Suprapubic skin (tissue), 4 donors: Measurements from ENCODE around the gene DLL4.

Source experiments
- CTCF ChIP-seq, 2 donors: fragments of 200-600 bp in 1 of 2; fragments of 450-650 bp in 1 of 2; sonication (generic) in 1 of 2; IDR thresholded peaks; one replicate each; pipeline ENCODE4 v1.5.1; 2016 to 2019; ENCODE audit warnings: antibody characterized with exemption in 2 of 2, mild to moderate bottlenecking in 1 of 2, moderate library complexity in 1 of 2
- EP300 ChIP-seq: sonication (generic); formaldehyde crosslinking; IDR thresholded peaks from one replicate; pipeline ENCODE4 v1.6.1; 2017; ENCODE audit warnings: antibody characterized with exemption
- POLR2A ChIP-seq, 2 donors: fragments of 450-650 bp; IDR thresholded peaks; one replicate each; pipeline ENCODE4 v1.6.1; 2017; ENCODE audit warnings: antibody characterized with exemption in 2 of 2, mild to moderate bottlenecking in 2 of 2, moderate library complexity in 2 of 2
- POLR2AphosphoS5 ChIP-seq, 3 donors: sonication (generic); formaldehyde crosslinking; IDR thresholded peaks; one replicate each; pipeline ENCODE4 v1.6.1; 2017; ENCODE audit warnings: antibody characterized with exemption in 3 of 3

- TF ChIP-seq CTCF (IDR thresholded peaks at IDR 0.05) (peak; percentile 76 to 82), POLR2A (IDR thresholded peaks at IDR 0.05) (peak in 1 of 2 donors; percentile 31), POLR2AphosphoS5 (IDR thresholded peaks at IDR 0.05) (no peak), EP300 (no peak)
Measured at GRCh38 chr15:40941528-40942336, 12.6 kb downstream of the DLL4 start.
